Lower leg skin (tissue), 4 donors: ENCODE data around the gene EHMT1. TPM values are rescaled to one million over a fixed set of nuclear protein-coding genes. Genes with fewer than 3 reads are reported as not detected.
"Not testable (repeated sequence)": the region's sequence is repeated elsewhere in the genome, so short reads cannot be mapped to it uniquely, and the experiment has no call there.

Experiments
- DNase-seq, 2 donors: peaks; one replicate each; pipeline ENCODE4 v3.0.0-alpha.2; 2019; ENCODE audit warnings: low spot score in 2 of 2
- H3K4me3 ChIP-seq: fragments of 200-600 bp; sonication (generic); 2 replicates; pipeline ENCODE4 v1.5.1; 2017; ENCODE audit warnings: mild to moderate bottlenecking, low read depth; ENCODE audit not compliant: poor library complexity, severe bottlenecking
- POLR2A ChIP-seq, 2 donors: fragments of 450-650 bp; IDR thresholded peaks; one replicate each; pipeline ENCODE4 v1.6.1; 2016 to 2017; ENCODE audit warnings: antibody characterized with exemption in 2 of 2, mild to moderate bottlenecking in 1 of 2, moderate library complexity in 1 of 2
- WGBS, 2 donors: methylation state at CpG; one replicate each; pipeline ENCODE4 v1.1.5; 2018; 5-methylcytosine and 5-hydroxymethylcytosine counted together
- intact Hi-C: fragments of 100-400 bp; cut with DNase I; formaldehyde crosslinking; loops from one replicate; pipeline ENCODE4 v1.15.0; 2023; ENCODE audit warnings: low total_unique reads
- total RNA-seq, 4 donors: library from RNA; depleted of rRNA; stranded (reverse); fragments of >200 nt; gene quantifications; one replicate each; pipeline ENCODE4 v1.1.0, GENCODE V29; 2016
- TF ChIP-seq, protein P1 (sequence below), 3 donors: fragments of 450-650 bp; IDR thresholded peaks; one replicate each; pipeline ENCODE4 v1.5.1; 2016; ENCODE audit warnings: antibody characterized with exemption in 3 of 3, mild to moderate bottlenecking in 3 of 3, moderate library complexity in 2 of 3

Gene EHMT1
- total RNA-seq, 4 donors from 2014 or later = 64.2 to 128 (median 73.2) TPM

DNA sequence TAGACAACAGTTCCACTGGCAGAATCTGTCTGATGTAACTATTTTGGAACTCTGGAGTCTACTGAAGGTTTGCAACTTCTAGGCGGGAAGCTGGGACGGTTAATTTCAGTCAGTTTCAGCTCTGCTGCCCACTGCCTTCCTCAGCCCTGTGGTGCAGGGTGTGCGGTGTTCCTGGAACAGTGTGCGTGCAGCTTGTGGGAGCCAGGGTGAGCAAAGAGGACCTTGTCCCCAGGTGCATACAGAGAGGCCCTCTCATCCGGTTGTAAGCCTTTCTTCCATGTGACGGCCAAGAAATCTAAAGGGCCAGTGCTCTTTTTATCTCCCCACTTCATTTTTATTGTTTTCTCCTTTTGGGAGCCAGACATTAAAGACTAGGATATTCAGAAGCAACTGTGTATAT, 114.6 kb downstream of the EHMT1 start:
- TF ChIP-seq, protein P1, sequence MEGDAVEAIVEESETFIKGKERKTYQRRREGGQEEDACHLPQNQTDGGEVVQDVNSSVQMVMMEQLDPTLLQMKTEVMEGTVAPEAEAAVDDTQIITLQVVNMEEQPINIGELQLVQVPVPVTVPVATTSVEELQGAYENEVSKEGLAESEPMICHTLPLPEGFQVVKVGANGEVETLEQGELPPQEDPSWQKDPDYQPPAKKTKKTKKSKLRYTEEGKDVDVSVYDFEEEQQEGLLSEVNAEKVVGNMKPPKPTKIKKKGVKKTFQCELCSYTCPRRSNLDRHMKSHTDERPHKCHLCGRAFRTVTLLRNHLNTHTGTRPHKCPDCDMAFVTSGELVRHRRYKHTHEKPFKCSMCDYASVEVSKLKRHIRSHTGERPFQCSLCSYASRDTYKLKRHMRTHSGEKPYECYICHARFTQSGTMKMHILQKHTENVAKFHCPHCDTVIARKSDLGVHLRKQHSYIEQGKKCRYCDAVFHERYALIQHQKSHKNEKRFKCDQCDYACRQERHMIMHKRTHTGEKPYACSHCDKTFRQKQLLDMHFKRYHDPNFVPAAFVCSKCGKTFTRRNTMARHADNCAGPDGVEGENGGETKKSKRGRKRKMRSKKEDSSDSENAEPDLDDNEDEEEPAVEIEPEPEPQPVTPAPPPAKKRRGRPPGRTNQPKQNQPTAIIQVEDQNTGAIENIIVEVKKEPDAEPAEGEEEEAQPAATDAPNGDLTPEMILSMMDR (IDR thresholded peaks at IDR 0.05) = no peak
- TF ChIP-seq POLR2A (IDR thresholded peaks at IDR 0.05) = no peak
- DNase-seq = no peak
- no peak overlapping the region for H3K4me3 ChIP-seq
- intact Hi-C loops = no loop called here
- 94 to 97% methylated on average over 6 of the region's 6 CpGs for WGBS, 2 donors

DNA sequence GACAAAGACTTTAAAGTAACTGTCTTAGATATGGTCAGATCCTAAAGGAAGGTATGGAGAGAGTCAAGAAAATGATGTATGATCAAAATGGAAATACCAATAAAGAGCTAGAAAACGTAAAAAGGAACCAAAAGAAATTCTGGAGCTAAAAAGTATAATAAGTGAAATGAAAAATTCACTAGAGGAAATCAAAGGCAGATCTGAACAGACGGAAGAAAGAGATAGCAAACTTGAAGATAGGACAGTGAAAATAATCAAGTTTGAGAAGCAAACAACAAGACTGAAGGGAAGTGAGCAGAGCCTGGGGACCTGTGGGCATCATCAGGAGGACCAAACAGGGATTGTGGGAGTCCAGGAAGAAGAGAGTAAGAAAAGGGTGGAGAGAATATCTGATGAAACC, 115.4 kb downstream of the EHMT1 start:
- H3K4me3 ChIP-seq = no peak overlapping the region
- 66 to 91% methylated on average over 2 of the region's 2 CpGs for WGBS, 2 donors
- intact Hi-C loops = no loop called here
- no peak for TF ChIP-seq POLR2A (IDR thresholded peaks at IDR 0.05)
- TF ChIP-seq, protein P1 (IDR thresholded peaks at IDR 0.05) = no peak
- DNase-seq = no peak

DNA sequence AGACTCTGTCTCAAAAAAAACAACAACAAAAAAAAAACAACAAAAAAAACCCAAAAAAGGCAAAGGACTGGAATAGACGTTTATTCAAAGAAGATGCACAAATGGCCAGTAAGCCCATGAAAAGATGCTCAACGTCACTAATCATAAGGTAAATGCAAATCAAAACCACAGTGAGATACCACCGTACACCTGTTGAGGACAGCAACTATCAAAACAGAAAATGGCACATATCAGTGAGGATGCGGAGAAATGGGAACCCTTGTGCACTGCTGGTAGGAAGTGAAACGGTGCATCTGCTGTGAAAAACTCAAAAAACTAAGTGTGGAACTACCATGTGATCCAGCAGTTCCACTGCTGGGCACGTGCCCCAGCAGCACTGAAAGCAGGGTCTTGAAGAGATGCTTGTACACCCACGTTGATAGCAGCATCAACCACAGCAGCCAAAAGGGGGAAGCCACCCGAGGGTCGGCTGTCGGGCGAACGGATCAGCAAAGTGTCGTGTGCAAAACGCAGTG, 119.4 kb downstream of the EHMT1 start:
- intact Hi-C loops = not testable (repeated sequence)

DNA sequence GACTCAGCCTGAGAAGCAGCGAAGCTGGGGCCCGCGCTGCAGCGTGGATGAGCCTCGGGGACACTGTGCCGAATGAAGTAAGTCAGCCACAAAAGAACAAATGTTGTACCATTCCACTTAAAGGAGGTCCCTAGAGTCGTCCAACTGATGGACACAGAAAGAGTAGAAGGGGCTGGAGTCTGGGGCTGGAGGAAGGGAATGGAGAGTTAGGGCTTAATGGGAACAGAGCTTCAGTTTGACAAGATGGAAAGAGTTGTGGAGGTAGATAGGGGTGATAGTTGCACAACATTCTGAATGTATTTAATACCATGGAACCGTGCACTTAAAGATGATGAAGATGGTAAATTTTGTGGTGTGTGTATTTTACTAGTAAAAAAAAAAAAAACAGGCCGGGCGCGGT, 119.9 kb downstream of the EHMT1 start:
- H3K4me3 ChIP-seq = no peak overlapping the region
- WGBS, 2 donors = 93 to 95% methylated on average over 10 to 11 of the region's 11 CpGs
- no peak for TF ChIP-seq POLR2A (IDR thresholded peaks at IDR 0.05)
- TF ChIP-seq, protein P1 (IDR thresholded peaks at IDR 0.05) = no peak
- DNase-seq = peak in 1 of 2 donors; percentile 0
- intact Hi-C loops = no loop called here

More for the DNA sequence above, 119.4 kb downstream of the EHMT1 start:
- not testable (repeated sequence) for H3K4me3 ChIP-seq
- DNase-seq = peak in 1 of 2 donors; percentile 23
- WGBS, 2 donors = 87 to 91% methylated on average over 7 of the region's 14 CpGs

DNA sequence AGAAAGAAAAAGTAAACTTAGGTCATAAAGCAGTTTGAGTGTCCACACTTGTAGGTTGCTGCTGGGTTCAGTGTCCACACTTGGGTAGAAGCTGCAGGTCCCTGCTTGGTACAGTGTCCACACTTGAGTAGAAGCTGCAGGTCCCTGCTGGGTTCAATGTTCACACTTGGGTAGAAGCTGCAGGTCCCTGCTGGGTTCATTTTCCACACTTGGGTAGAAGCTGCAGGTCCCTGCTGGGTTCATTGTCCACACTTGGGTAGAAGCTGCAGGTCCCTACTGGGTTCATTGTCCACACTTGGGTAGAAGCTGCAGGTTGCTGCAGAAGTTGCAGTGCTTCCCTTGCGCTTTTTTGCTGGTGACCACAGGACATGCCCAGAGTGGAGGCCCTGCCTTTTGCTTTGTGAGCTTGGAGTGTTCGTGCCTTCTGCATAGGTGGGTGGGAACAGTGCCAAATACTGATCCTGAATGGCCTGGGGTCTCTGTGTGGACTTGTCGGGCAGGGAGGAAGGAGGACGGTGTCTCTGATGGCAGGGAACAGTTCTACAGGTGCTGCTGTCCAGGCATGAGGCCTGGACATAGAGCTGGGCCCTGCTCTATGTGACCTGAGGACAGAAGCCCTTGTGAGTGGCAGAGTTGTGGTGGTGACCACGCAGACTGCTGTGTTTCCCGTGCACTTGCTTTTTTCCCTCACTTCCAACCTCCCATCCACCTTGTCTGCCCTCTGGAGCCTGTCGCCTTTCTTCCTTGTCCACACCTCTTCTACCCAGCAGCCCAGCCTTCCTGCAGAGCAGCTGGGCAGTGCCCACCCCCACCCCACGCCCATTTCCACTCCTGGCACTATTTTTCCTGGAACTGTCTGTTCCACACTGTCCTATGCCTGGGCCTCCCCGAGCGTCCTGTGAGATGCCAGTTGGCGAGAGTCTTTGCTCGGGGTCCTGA, 120.8 kb downstream of the EHMT1 start:
- intact Hi-C loops = no loop called here
- WGBS, 2 donors = 82 to 89% methylated on average over 12 of the region's 12 CpGs
- TF ChIP-seq, protein P1 (IDR thresholded peaks at IDR 0.05) = no peak
- TF ChIP-seq POLR2A (IDR thresholded peaks at IDR 0.05) = no peak
- H3K4me3 ChIP-seq = no peak overlapping the region
- DNase-seq = peak in 1 of 2 donors; percentile 68

DNA sequence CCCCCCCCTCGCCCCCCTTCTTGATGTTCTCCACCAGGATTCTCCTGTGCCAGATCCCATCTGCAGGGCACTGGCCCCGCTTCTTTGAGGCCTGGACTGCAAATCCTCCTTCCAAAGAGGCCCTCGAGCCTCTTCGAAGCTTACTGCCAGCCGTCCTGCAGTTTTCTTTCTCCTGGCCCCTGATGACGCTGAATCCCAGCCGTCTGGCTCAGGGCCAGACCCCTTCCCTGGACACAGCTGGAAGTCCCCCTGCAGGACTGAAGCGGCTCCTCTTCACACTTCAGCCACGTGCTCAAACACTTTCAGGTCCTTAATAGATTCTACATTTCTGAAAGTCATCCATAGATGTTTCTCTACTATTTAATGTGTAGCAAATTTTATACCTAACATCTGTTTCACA, 121.5 kb downstream of the EHMT1 start:
- TF ChIP-seq POLR2A (IDR thresholded peaks at IDR 0.05) = no peak
- TF ChIP-seq, protein P1 (IDR thresholded peaks at IDR 0.05) = no peak
- 60 to 71% methylated on average over 9 of the region's 9 CpGs for WGBS, 2 donors
- intact Hi-C loops = no loop called here
- DNase-seq = no peak
- H3K4me3 ChIP-seq = no peak overlapping the region
